PC-9 (cell line): ENCODE results near the gene RFC2. TPM values are rescaled to one million over a fixed set of nuclear protein-coding genes. Genes with fewer than 3 reads are reported as not detected.

Experiments
- BruUV-seq: library from RNA; stranded (reverse); fragments of 400-500 nt; replicated peaks from 2 replicates; lab custom pipeline; 2021; lab: Mats Ljungman, UMichigan
- CTCF ChIA-PET: fragments of 300-600 bp; sonication (Branson Sonifier 250); formaldehyde crosslinking; loops from one replicate; lab custom pipeline; 2022; ENCODE audit warnings: antibody characterized with exemption; lab: Charles Lee
- POLR2A ChIA-PET: fragments of 300-600 bp; sonication (Branson Sonifier 250); formaldehyde crosslinking; loops from one replicate; lab custom pipeline; 2022; ENCODE audit warnings: antibody characterized with exemption; ENCODE audit not compliant: unreplicated experiment; lab: Charles Lee
- DNase-seq, 2 experiments: peaks; one replicate each; pipeline versions ENCODE4 v3.0.0 to v3.0.0-alpha.2; 2015 to 2022; ENCODE audit warnings: mixed read lengths in 1 of 2
- H2AFZ ChIP-seq: fragments of 200-600 bp; sonication (generic); 2 replicates; pipeline ENCODE4 v1.8.1; 2017; ENCODE audit warnings: antibody characterized with exemption
- H3F3A ChIP-seq: fragments of 200-600 bp; sonication (generic); 2 replicates; pipeline ENCODE4 v1.8.1; 2017; ENCODE audit warnings: antibody characterized with exemption, mild to moderate bottlenecking, low read depth; ENCODE audit not compliant: insufficient read depth
- H3K27ac ChIP-seq: fragments of 200-600 bp; sonication (generic); 2 replicates; pipeline ENCODE4 v1.6.1; 2016; ENCODE audit warnings: mixed run types
- H3K27me3 ChIP-seq: fragments of 200-600 bp; sonication (generic); 2 replicates; pipeline ENCODE4 v1.6.1; 2016; ENCODE audit warnings: low read depth, mixed run types; ENCODE audit not compliant: insufficient read depth
- H3K36me3 ChIP-seq: fragments of 200-600 bp; sonication (generic); 2 replicates; pipeline ENCODE4 v1.6.1; 2016; ENCODE audit warnings: low read depth, mixed run types
- H3K4me1 ChIP-seq: fragments of 200-600 bp; sonication (generic); replicated peaks from 2 replicates; pipeline ENCODE4 v1.6.1; 2016; ENCODE audit warnings: mixed run types; ENCODE audit not compliant: insufficient read depth
- H3K4me2 ChIP-seq: fragments of 200-600 bp; sonication (generic); 2 replicates; pipeline ENCODE4 v1.6.1; 2017; ENCODE audit warnings: mixed run types
- H3K4me3 ChIP-seq: fragments of 200-600 bp; sonication (generic); 2 replicates; pipeline ENCODE4 v1.6.1; 2016; ENCODE audit warnings: mixed run types
- H3K79me2 ChIP-seq: fragments of 200-600 bp; sonication (generic); 2 replicates; pipeline ENCODE4 v1.6.1; 2017; ENCODE audit warnings: low read depth, mixed run types
- H3K9me2 ChIP-seq: fragments of 200-600 bp; sonication (generic); 2 replicates; pipeline ENCODE4 v1.8.1; 2017; ENCODE audit warnings: mild to moderate bottlenecking; ENCODE audit not compliant: insufficient read depth
- H3K9me3 ChIP-seq: fragments of 200-600 bp; sonication (generic); 2 replicates; pipeline ENCODE4 v1.8.1; 2016; ENCODE audit warnings: low read depth; ENCODE audit not compliant: insufficient read depth
- H4K20me1 ChIP-seq: fragments of 200-600 bp; sonication (generic); 2 replicates; pipeline ENCODE4 v1.8.1; 2017; ENCODE audit not compliant: insufficient read depth
- EZH2 ChIP-seq: fragments of 200-600 bp; sonication (generic); IDR thresholded peaks from 2 replicates; pipeline ENCODE4 v1.8.0; 2017; ENCODE audit warnings: antibody characterized with exemption, low read depth
- intact Hi-C: fragments of 100-400 bp; cut with micrococcal nuclease; formaldehyde crosslinking; loops from one replicate; pipeline ENCODE4 v1.10.0; 2022; ENCODE audit not compliant: unreplicated experiment
- total RNA-seq: library from RNA; stranded (reverse); gene quantifications from 2 replicates; pipeline ENCODE4 v1.2.3, GENCODE V29; 2021
- TF ChIP-seq, protein P1 (sequence below): fragments of 200-600 bp; sonication (generic); conservative IDR thresholded peaks from 2 replicates; pipeline ENCODE4 v1.6.1; 2017; ENCODE audit warnings: mixed run types, antibody characterized with exemption, mild to moderate bottlenecking, moderate library complexity

The RFC2 gene
- total RNA-seq, 1 experiment from 2014 or later, result 75.7 TPM

DNA sequence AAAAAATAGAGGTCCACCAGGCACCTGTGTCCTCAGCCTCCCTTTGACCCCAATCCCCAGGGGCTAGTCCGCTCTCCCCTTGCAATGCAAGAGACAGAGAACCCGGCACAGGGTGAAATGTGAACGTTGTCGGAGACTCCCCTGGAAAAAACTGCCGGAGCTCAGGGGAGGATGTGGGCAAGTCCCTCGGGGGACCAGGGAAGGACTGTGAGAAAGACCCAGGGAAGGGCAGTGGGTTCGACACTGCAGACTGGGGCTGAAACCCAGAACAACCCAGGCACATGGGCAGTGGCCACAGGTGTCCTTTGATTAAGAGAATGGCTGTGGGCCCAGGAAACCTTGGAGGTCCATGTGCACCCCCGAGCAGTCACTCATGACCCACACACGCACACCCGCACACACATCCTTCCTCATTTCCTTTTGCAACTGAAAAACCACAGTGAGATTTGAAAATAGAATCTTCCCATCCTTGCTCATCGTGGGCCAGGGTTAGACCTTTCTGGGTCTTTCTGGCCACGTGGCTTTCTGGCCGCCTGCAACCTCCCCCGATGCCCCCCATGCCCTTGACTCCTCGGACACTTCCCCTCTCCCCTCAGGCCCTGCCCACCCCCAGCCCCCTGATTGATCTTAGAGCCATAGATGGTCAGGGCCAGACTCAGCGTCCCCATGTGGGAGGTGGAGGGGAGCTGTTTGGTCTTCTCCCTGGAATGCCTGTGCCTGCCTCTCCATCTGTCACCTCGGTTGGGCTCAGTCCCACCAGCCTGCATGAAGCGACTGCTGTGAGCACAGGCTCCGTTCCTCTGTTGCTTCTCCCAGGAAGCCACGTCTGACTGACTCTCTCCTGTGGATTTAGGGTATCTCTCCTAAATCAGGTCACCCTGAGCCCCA lies 36.5 kb downstream of the RFC2 start:
- BruUV-seq, result no TSS peak
- H3K36me3 ChIP-seq, result no peaks in the 10 kb centered on the region
- POLR2A ChIA-PET, result no interaction called here

DNA sequence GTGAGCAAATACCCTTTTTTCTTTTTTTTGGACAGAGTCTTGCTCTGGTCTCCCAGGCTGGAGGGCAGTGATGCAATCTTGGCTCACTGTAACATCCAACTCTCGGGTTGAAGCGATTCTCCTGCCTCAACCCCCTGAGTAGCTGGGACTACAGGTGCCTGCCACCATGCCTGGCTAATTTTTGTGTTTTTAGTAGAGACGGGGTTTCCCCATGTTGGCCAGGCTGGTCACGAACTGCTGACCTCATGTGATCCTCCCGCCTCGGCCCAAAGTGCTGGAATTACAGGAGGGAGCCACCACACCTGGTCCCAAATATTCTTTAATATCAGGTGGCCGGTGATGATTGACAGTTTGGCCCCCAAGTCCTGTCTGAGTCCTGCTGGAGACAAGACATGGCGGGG lies 37.8 kb downstream of the RFC2 start:
- H4K20me1 ChIP-seq, result no peaks in the 10 kb centered on the region
- ChIA-PET POLR2A (no interaction called here), CTCF (no interaction called here)
- H3K4me3 ChIP-seq, result no peak overlapping the region
- no peaks in the 10 kb centered on the region for H3K9me2 ChIP-seq
- no peak for TF ChIP-seq EZH2
- TF ChIP-seq, protein P1, sequence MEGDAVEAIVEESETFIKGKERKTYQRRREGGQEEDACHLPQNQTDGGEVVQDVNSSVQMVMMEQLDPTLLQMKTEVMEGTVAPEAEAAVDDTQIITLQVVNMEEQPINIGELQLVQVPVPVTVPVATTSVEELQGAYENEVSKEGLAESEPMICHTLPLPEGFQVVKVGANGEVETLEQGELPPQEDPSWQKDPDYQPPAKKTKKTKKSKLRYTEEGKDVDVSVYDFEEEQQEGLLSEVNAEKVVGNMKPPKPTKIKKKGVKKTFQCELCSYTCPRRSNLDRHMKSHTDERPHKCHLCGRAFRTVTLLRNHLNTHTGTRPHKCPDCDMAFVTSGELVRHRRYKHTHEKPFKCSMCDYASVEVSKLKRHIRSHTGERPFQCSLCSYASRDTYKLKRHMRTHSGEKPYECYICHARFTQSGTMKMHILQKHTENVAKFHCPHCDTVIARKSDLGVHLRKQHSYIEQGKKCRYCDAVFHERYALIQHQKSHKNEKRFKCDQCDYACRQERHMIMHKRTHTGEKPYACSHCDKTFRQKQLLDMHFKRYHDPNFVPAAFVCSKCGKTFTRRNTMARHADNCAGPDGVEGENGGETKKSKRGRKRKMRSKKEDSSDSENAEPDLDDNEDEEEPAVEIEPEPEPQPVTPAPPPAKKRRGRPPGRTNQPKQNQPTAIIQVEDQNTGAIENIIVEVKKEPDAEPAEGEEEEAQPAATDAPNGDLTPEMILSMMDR, result no peak
- H3K36me3 ChIP-seq, result no peaks in the 10 kb centered on the region
- H3F3A ChIP-seq, result peaks cover 7% of the 10 kb centered on the region; the same call in 1 of the 2 replicates
- no peak overlapping the region for H2AFZ ChIP-seq
- H3K27me3 ChIP-seq, result no peaks in the 10 kb centered on the region
- no peaks in the 10 kb centered on the region for H3K4me1 ChIP-seq
- no peak for DNase-seq
- no peaks in the 10 kb centered on the region for H3K79me2 ChIP-seq
- no peaks in the 10 kb centered on the region for H3K9me3 ChIP-seq
- intact Hi-C loops, result no loop called here
- BruUV-seq, result no TSS peak
- no peak overlapping the region for H3K27ac ChIP-seq
- no peak overlapping the region for H3K4me2 ChIP-seq

More for the DNA sequence above, 36.5 kb downstream of the RFC2 start:
- no peak for DNase-seq
- H3K4me2 ChIP-seq, result no peak overlapping the region
- CTCF ChIA-PET, result interaction anchor here (0.7 kb wide), 1 partner anchor 11 kb away, joined by 3 read pairs; no protein-coding TSS in a partner anchor
- H3F3A ChIP-seq, result peaks cover 4% of the 10 kb centered on the region; the same call in 1 of the 2 replicates
- no peaks in the 10 kb centered on the region for H3K27me3 ChIP-seq
- no peaks in the 10 kb centered on the region for H3K79me2 ChIP-seq
- intact Hi-C loops, result no loop called here
- H2AFZ ChIP-seq, result no peak overlapping the region
- no peak overlapping the region for H3K4me3 ChIP-seq
- no peak overlapping the region for H3K27ac ChIP-seq
- no peaks in the 10 kb centered on the region for H3K4me1 ChIP-seq
- H3K9me2 ChIP-seq, result no peaks in the 10 kb centered on the region
- no peaks in the 10 kb centered on the region for H4K20me1 ChIP-seq
- TF ChIP-seq, protein P1, result no peak
- no peak for TF ChIP-seq EZH2
- no peaks in the 10 kb centered on the region for H3K9me3 ChIP-seq

DNA sequence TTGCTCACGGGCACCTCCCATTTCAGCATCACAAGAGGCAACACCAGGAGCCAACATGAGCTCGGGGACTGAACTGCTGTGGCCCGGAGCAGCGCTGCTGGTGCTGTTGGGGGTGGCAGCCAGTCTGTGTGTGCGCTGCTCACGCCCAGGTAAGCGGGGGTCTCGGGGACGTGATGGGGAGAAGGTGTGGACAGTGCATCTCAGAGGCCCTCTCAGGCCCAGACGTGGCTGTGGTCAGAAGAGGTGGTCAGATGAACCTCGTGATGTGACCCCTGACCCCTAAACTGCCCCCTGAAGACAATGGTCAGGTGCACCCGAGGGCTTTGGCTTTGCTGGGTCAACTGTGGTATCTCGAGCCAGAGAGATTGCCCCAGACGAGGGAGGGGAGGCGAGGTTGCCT lies 38.3 kb downstream of the RFC2 start:
- no peaks in the 10 kb centered on the region for H3K36me3 ChIP-seq
- no peaks in the 10 kb centered on the region for H3K9me2 ChIP-seq
- no peaks in the 10 kb centered on the region for H3K27me3 ChIP-seq
- no peaks in the 10 kb centered on the region for H3K4me1 ChIP-seq
- peaks cover 7% of the 10 kb centered on the region; the same call in 1 of the 2 replicates for H3F3A ChIP-seq
- intact Hi-C loops, result no loop called here
- H3K79me2 ChIP-seq, result no peaks in the 10 kb centered on the region
- H3K4me3 ChIP-seq, result no peak overlapping the region
- ChIA-PET CTCF (no interaction called here), POLR2A (no interaction called here)
- no peak overlapping the region for H3K4me2 ChIP-seq
- no peaks in the 10 kb centered on the region for H4K20me1 ChIP-seq
- DNase-seq, result no peak
- no peak overlapping the region for H3K27ac ChIP-seq
- no peak overlapping the region for H2AFZ ChIP-seq
- TF ChIP-seq, protein P1, result no peak
- no peak for TF ChIP-seq EZH2
- no peaks in the 10 kb centered on the region for H3K9me3 ChIP-seq
- no TSS peak for BruUV-seq
